ENCODE measurements around the gene BRCA1.
"Not testable (repeated sequence)": the region's sequence is repeated elsewhere in the genome, so short reads cannot be mapped to it uniquely, and the experiment has no call there.

BRCA1 gene

GRCh38 chr17:43003542-43004172 is 121.5 kb downstream of the BRCA1 start:
- DNase-seq (ENCODE audit: low spot score) = peak; percentile 41

DNA sequence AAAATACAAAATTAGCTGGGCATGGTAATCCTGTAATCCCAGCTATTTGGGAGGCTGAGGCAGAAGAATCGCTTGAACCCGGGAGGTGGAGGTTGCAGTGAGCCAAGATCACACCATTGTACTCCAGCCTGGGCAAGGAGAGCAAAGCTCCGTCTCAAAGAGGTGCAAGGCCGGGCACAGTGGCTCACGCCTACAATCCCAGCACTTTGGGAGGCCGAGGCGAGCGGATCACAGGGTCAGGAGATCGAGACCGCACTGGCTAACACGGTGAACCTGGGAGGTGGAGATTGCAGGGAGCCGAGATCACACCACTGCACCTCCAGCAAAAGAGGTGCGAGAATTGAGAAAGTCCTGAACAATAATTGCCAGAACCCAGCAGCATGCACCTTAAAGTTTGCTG is 124.3 kb downstream of the BRCA1 start:
- DNase-seq (ENCODE audit: low spot score) = not testable (repeated sequence)

DNA sequence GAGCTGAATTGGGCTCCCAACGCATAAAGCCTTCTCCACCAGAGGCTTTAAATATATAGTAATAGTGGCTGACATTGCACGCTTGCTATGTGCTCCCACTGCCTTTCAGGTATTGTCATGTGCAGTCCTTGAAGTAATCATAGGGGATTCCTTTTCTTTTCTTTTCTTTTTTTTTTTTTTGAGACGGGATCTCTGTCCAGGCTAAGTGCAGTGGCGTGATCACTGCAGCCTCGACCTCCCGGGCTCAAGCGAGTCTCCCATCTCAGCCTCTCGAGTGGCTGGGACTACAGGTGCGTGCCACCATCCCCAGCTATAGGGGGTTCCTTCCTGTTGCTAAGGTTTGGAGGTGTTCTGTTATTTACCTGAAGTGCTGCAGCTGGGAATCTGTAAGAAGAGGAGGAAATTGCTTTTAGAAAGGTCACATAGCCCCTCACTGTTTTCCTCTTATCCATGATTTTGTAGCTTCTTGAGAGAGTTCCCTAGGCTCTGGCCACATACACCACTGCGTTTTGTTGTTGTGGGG is 126.1 kb downstream of the BRCA1 start:
- DNase-seq (ENCODE audit: low spot score) = no peak

GRCh38 chr17:42997984-42998938 is 126.9 kb downstream of the BRCA1 start, which contains the start of gene RPL27:
TSS of gene RPL27 (plus strand) at chr17:42998419. CDS start at chr17:42998751, 332 bp downstream.
- DNase-seq (ENCODE audit: low spot score) = peak; percentile 96

GRCh38 chr17:42997390-42997983 is 127.7 kb downstream of the BRCA1 start:
- DNase-seq (ENCODE audit: low spot score) = no peak
